ENCODE results near the gene ATOH8. TPM values are rescaled to one million over a fixed set of nuclear protein-coding genes. Genes with fewer than 3 reads are reported as not detected.

Gene ATOH8
- total and polyA plus RNA-seq, 2 donors (not counting 3 experiments of a cell fraction or from before 2014, with no cell fraction given) = 10.3 to 12.8 TPM

GRCh38 chr2:85763831-85764230 lies 10.0 kb downstream of the ATOH8 start:
- H3K36me3 ChIP-seq (ENCODE audit: control insufficient read depth in 2 of 2, extremely low read depth in 1 of 2, insufficient read depth in 2 of 2, low read length in 2 of 2) = no peaks in the 10 kb centered on the region
- DNase-seq (ENCODE audit: low read depth, low spot score) (no peak), FAIRE-seq (no peak)
- intact Hi-C loops (cut with micrococcal nuclease) (no loop called here), dilution Hi-C loops (cut with MboI; ENCODE audit: extremely low pct_ligation_motif_present, low sequenced_read_pairs) (no loop called here)
- no peaks in the 10 kb centered on the region for H4K20me1 ChIP-seq (replicated peaks; ENCODE audit: control insufficient read depth, extremely low read depth, insufficient read depth, low read length)
- no peak overlapping the region for H3K4me2 ChIP-seq (ENCODE audit: insufficient read depth, low read length)
- TF ChIP-seq EZH2 (IDR thresholded peaks at IDR 0.05; ENCODE audit: borderline replicate concordance, low read depth, low read length, severe bottlenecking) (no peak), GATA2 (IDR thresholded peaks at IDR 0.05; ENCODE audit: insufficient read depth, insufficient read length, low read depth, low read length) (no peak), POLR2A (IDR thresholded peaks at IDR 0.05; ENCODE audit: low read depth, low read length) (no peak), MAX (IDR thresholded peaks at IDR 0.05; ENCODE audit: insufficient read depth, insufficient read length) (no peak), MYC (IDR thresholded peaks at IDR 0.05; ENCODE audit: low read depth, low read length) (no peak), FOS (IDR thresholded peaks at IDR 0.05; ENCODE audit: borderline replicate concordance, insufficient read depth, low read length) (no peak), POLR2AphosphoS5 (IDR thresholded peaks at IDR 0.05; ENCODE audit: insufficient read depth, low read depth, low read length) (no peak), JUN (IDR thresholded peaks at IDR 0.05; ENCODE audit: borderline replicate concordance, insufficient read depth, insufficient read length, low read depth) (no peak), CTCF (IDR thresholded peaks at IDR 0.05; ENCODE audit: extremely low read depth in 1 of 2, insufficient read depth in 1 of 2, low read depth in 1 of 2, low read length in 2 of 2) (no peak)
- no TSS peak for BruUV-seq (replicated peaks)
- peaks cover 4% of the 10 kb centered on the region for H3K79me2 ChIP-seq (ENCODE audit: control insufficient read depth, insufficient read depth, low read length)
- CTCF ChIA-PET = interaction anchor here (1.3 to 2.7 kb wide), 6 partner anchors 8 to 35 kb away, joined by 3 to 15 read pairs (median 10); no protein-coding TSS in a partner anchor
- H3K4me1 ChIP-seq (ENCODE audit: control insufficient read depth, extremely low read depth, insufficient read depth, low read length) = peaks cover 35% of the 10 kb centered on the region
- no peak overlapping the region for H3K9ac ChIP-seq (replicated peaks; ENCODE audit: extremely low read depth, insufficient read depth, low read length)
- no peaks in the 10 kb centered on the region for H3K27me3 ChIP-seq (ENCODE audit: control insufficient read depth in 2 of 2, insufficient read depth in 2 of 2, low read length in 2 of 2)
- POLR2A ChIA-PET = interaction anchor here (1.1 kb wide), 1 partner anchor 8 kb away, joined by 3 read pairs; no protein-coding TSS in a partner anchor
- no peaks in the 10 kb centered on the region for H3K9me1 ChIP-seq (replicated peaks; ENCODE audit: control insufficient read depth, extremely low read depth, insufficient read depth, low read length)
- H3K4me3 ChIP-seq (replicated peaks in 1 of 3; ENCODE audit: insufficient read depth in 1 of 3, low read depth in 1 of 3, low read length in 3 of 3) = no peak overlapping the region
- no peak overlapping the region for H3K27ac ChIP-seq (ENCODE audit: insufficient read depth, low read depth, low read length)
- no peak overlapping the region for H2AFZ ChIP-seq (ENCODE audit: low read depth, low read length)
- no peaks in the 10 kb centered on the region for H3K9me3 ChIP-seq (replicated peaks; ENCODE audit: control insufficient read depth, insufficient read depth, low read length)

All from endothelial cell of umbilical vein (primary cell).